Activated T-helper 1 cell treated with anti-CD3 and anti-CD28 coated beads, Interleukin-2, amount 50 U/mL, for 16 hours (primary cell): ENCODE data around the gene ZNF638.

Source experiments
- DNase-seq, 2 donors: peaks; one replicate each; pipeline ENCODE4 v3.0.0-alpha.2; 2020; ENCODE audit warnings: low read depth in 1 of 2, low spot score in 1 of 2

The ZNF638 gene

GRCh38 chr2:71455011-71455740 lies 123.6 kb downstream of the ZNF638 start:
- DNase-seq, result no peak

- DNase-seq, result no peak
Measured at GRCh38 chr2:71455741-71456569, 124.4 kb downstream of the ZNF638 start.

GRCh38 chr2:71456617-71457016 lies 125.0 kb downstream of the ZNF638 start:
- DNase-seq, result no peak

- no peak for DNase-seq
Measured at GRCh38 chr2:71457123-71457915, 125.7 kb downstream of the ZNF638 start.

GRCh38 chr2:71457923-71458322 lies 126.3 kb downstream of the ZNF638 start:
- no peak for DNase-seq

GRCh38 chr2:71458413-71459083 lies 127.0 kb downstream of the ZNF638 start:
- DNase-seq, result no peak

- no peak for DNase-seq
Measured at GRCh38 chr2:71459084-71459431, 127.5 kb downstream of the ZNF638 start.

GRCh38 chr2:71460056-71460455 lies 128.5 kb downstream of the ZNF638 start:
- no peak for DNase-seq

- DNase-seq, result no peak
Measured at GRCh38 chr2:71460595-71461303, 129.2 kb downstream of the ZNF638 start.

- DNase-seq, result no peak
Measured at GRCh38 chr2:71461304-71461671, 129.7 kb downstream of the ZNF638 start.

- DNase-seq, result no peak
Measured at GRCh38 chr2:71462056-71462605, 130.5 kb downstream of the ZNF638 start.

GRCh38 chr2:71462641-71463341 lies 131.2 kb downstream of the ZNF638 start:
- no peak for DNase-seq

GRCh38 chr2:71463342-71463654 lies 131.7 kb downstream of the ZNF638 start:
- no peak for DNase-seq

GRCh38 chr2:71464389-71464788 lies 132.8 kb downstream of the ZNF638 start:
- no peak for DNase-seq

GRCh38 chr2:71465356-71465755 lies 133.8 kb downstream of the ZNF638 start:
- no peak for DNase-seq

- DNase-seq, result no peak
Measured at GRCh38 chr2:71465961-71466300, 134.3 kb downstream of the ZNF638 start.

- DNase-seq, result no peak
Measured at GRCh38 chr2:71466301-71467179, 135.0 kb downstream of the ZNF638 start.

GRCh38 chr2:71467180-71467815 lies 135.7 kb downstream of the ZNF638 start:
- DNase-seq, result no peak
